Lower leg skin (tissue), 3 donors: Measurements from ENCODE around the gene EGLN1.
"Not testable (repeated sequence)": the region's sequence is repeated elsewhere in the genome, so short reads cannot be mapped to it uniquely, and the experiment has no call there.

Source experiments
- POLR2A ChIP-seq, 2 donors: fragments of 450-650 bp; IDR thresholded peaks; one replicate each; pipeline ENCODE4 v1.6.1; 2016 to 2017; ENCODE audit warnings: antibody characterized with exemption in 2 of 2, mild to moderate bottlenecking in 1 of 2, moderate library complexity in 1 of 2
- TF ChIP-seq, protein P1 (sequence below), 3 donors: fragments of 450-650 bp; IDR thresholded peaks; one replicate each; pipeline ENCODE4 v1.5.1; 2016; ENCODE audit warnings: antibody characterized with exemption in 3 of 3, mild to moderate bottlenecking in 3 of 3, moderate library complexity in 2 of 3

DNA sequence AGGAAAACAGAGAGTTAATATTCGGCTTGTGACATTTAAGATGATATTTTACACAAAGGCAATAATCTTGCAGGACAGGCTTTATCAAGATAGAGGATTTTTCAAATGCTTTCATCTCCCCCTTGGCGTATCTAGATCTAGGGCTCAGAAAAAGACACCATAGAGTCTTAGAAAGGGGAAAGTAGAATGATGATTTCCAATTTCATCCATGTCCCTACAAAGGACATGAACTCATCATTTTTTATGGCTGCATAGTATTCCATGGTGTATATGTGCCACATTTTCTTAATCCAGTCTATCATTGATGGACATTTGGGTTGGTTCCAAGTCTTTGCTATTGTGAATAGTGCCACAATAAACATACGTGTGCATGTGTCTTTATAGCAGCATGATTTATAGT lies 48.9 kb upstream of the EGLN1 start:
- TF ChIP-seq, protein P1, sequence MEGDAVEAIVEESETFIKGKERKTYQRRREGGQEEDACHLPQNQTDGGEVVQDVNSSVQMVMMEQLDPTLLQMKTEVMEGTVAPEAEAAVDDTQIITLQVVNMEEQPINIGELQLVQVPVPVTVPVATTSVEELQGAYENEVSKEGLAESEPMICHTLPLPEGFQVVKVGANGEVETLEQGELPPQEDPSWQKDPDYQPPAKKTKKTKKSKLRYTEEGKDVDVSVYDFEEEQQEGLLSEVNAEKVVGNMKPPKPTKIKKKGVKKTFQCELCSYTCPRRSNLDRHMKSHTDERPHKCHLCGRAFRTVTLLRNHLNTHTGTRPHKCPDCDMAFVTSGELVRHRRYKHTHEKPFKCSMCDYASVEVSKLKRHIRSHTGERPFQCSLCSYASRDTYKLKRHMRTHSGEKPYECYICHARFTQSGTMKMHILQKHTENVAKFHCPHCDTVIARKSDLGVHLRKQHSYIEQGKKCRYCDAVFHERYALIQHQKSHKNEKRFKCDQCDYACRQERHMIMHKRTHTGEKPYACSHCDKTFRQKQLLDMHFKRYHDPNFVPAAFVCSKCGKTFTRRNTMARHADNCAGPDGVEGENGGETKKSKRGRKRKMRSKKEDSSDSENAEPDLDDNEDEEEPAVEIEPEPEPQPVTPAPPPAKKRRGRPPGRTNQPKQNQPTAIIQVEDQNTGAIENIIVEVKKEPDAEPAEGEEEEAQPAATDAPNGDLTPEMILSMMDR (IDR thresholded peaks at IDR 0.05) = not testable (repeated sequence)
- not testable (repeated sequence) for TF ChIP-seq POLR2A (IDR thresholded peaks at IDR 0.05)
